Mesenchymal stem cell (in vitro differentiated cells and primary cell): Measurements from ENCODE around the gene SP110.
A peak's percentile ranks its signal among the peaks of the same experiment; 100 is the strongest.

Source experiments
- DNase-seq: peaks from one replicate; pipeline ENCODE4 v3.0.0-alpha.2; 2013
- H2AFZ ChIP-seq: one replicate; pipeline ENCODE4 v1.6.1; 2013; ENCODE audit warnings: low read depth, mild to moderate bottlenecking, control low read depth, inconsistent platforms, low read length, moderate library complexity
- H2AK5ac ChIP-seq: 2 replicates; pipeline ENCODE4 v1.6.1; 2013; ENCODE audit warnings: low read length, moderate library complexity, mild to moderate bottlenecking, inconsistent platforms; ENCODE audit not compliant: severe bottlenecking
- H2BK120ac ChIP-seq: one replicate; pipeline ENCODE4 v1.6.1; 2013; ENCODE audit warnings: low read depth, mild to moderate bottlenecking, inconsistent platforms, low read length, moderate library complexity
- H2BK12ac ChIP-seq, 2 experiments: one replicate each; pipeline ENCODE4 v1.6.1; 2013; ENCODE audit warnings: inconsistent platforms in 2 of 2, low read length in 2 of 2, mild to moderate bottlenecking in 2 of 2, moderate library complexity in 2 of 2, control low read depth in 1 of 2
- H2BK15ac ChIP-seq: one replicate; pipeline ENCODE4 v1.6.1; 2013; ENCODE audit warnings: mild to moderate bottlenecking, low read depth, inconsistent platforms; ENCODE audit not compliant: poor library complexity, severe bottlenecking
- H2BK5ac ChIP-seq: 2 replicates; pipeline ENCODE4 v1.6.1; 2013; ENCODE audit warnings: low read depth, mild to moderate bottlenecking, low read length, control low read depth, inconsistent platforms; ENCODE audit not compliant: poor library complexity, severe bottlenecking
- H3K14ac ChIP-seq, 2 experiments: one replicate each; pipeline ENCODE4 v1.6.1; 2013; ENCODE audit warnings: inconsistent platforms in 2 of 2, low read length in 2 of 2, control low read depth in 1 of 2, mild to moderate bottlenecking in 1 of 2, moderate library complexity in 1 of 2
- H3K18ac ChIP-seq, 2 experiments: one replicate each; pipeline ENCODE4 v1.6.1; 2013; ENCODE audit warnings: inconsistent platforms in 2 of 2, low read length in 2 of 2, control low read depth in 1 of 2, low read depth in 1 of 2, mild to moderate bottlenecking in 1 of 2
- H3K23ac ChIP-seq, 2 experiments: one replicate each; pipeline ENCODE4 v1.6.1; 2013; ENCODE audit warnings: inconsistent platforms in 2 of 2, low read length in 2 of 2, mild to moderate bottlenecking in 2 of 2, moderate library complexity in 2 of 2, control low read depth in 1 of 2
- H3K27ac ChIP-seq: 2 replicates; pipeline ENCODE4 v1.5.1; 2013; ENCODE audit warnings: mild to moderate bottlenecking, moderate library complexity, low read length, control low read depth, inconsistent platforms; ENCODE audit not compliant: poor library complexity, severe bottlenecking
- H3K27me3 ChIP-seq, 2 experiments: 2 replicates each; pipeline versions ENCODE4 v1.6.1 to v1.7.0; 2013; ENCODE audit warnings: low read length in 2 of 2, mild to moderate bottlenecking in 2 of 2, moderate library complexity in 2 of 2, control low read depth in 1 of 2, inconsistent platforms in 1 of 2; ENCODE audit not compliant: control insufficient read depth in 1 of 2, insufficient read depth in 1 of 2
- H3K36me3 ChIP-seq, 2 experiments: 2 replicates each; pipeline versions ENCODE4 v1.6.1 to v1.7.0; 2013; ENCODE audit warnings: low read length in 2 of 2, control low read depth in 1 of 2, inconsistent platforms in 1 of 2, low read depth in 1 of 2, mild to moderate bottlenecking in 1 of 2; ENCODE audit not compliant: insufficient read depth in 2 of 2, control insufficient read depth in 1 of 2
- H3K4ac ChIP-seq, 2 experiments: one replicate each; pipeline ENCODE4 v1.6.1; 2013; ENCODE audit warnings: inconsistent platforms in 2 of 2, low read length in 2 of 2, mild to moderate bottlenecking in 2 of 2, moderate library complexity in 2 of 2, control low read depth in 1 of 2, low read depth in 1 of 2
- H3K4me1 ChIP-seq: 2 replicates; pipeline ENCODE4 v1.6.1; 2013; ENCODE audit warnings: low read depth, low read length, control low read depth; ENCODE audit not compliant: control insufficient read depth, insufficient read depth
- H3K4me2 ChIP-seq: 2 replicates; pipeline ENCODE4 v1.6.1; 2013; ENCODE audit warnings: low read length, mild to moderate bottlenecking, inconsistent platforms; ENCODE audit not compliant: poor library complexity, severe bottlenecking
- H3K4me3 ChIP-seq, 2 experiments: 2 replicates each; pipeline versions ENCODE4 v1.5.1 to v1.7.0; 2013; ENCODE audit warnings: low read length in 2 of 2, mild to moderate bottlenecking in 2 of 2, control low read depth in 1 of 2, low read depth in 1 of 2; ENCODE audit not compliant: insufficient read depth in 1 of 2
- H3K79me1 ChIP-seq: replicated peaks from 2 replicates; pipeline ENCODE4 v1.6.1; 2013; ENCODE audit warnings: mild to moderate bottlenecking, control low read depth, low read length, inconsistent platforms; ENCODE audit not compliant: poor library complexity, severe bottlenecking
- H3K9ac ChIP-seq: 2 replicates; pipeline ENCODE4 v1.7.0; 2013; ENCODE audit warnings: mild to moderate bottlenecking, low read length, moderate library complexity
- H3K9me3 ChIP-seq: 2 replicates; pipeline ENCODE4 v1.7.0; 2013; ENCODE audit warnings: mild to moderate bottlenecking, low read length; ENCODE audit not compliant: control insufficient read depth
- H4K8ac ChIP-seq: one replicate; pipeline ENCODE4 v1.6.1; 2013; ENCODE audit warnings: inconsistent platforms, mild to moderate bottlenecking, low read length, moderate library complexity
- H4K91ac ChIP-seq: one replicate; pipeline ENCODE4 v1.6.1; 2013; ENCODE audit warnings: mild to moderate bottlenecking, low read length, inconsistent platforms
- WGBS: methylation state at CpG from one replicate; pipeline ENCODE4 v1.1.7; 2013; ENCODE audit warnings: mixed read lengths; 5-methylcytosine and 5-hydroxymethylcytosine counted together

The SP110 gene

DNA sequence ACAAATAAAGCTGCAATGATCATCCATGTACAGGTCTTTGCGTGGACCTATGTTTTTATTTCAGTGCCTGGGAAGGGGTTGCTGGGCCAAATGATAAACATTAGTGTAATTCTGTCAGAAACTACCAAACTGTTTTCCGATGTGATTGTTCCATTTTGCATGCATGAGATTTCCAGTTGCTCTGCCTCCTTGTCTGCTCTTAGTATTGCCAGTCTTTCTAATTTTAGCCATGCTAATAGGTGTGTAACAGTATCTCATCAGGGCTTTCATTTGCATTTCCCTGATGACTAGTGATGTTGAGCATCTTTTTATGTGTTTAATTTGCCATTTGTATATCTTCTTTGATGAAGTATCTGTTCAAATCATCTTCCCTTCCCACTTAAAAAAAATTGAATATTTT, 67.5 kb downstream of the SP110 start:
- no peak overlapping the region for H2AFZ ChIP-seq
- no peak overlapping the region for H3K23ac ChIP-seq
- no peak for DNase-seq
- no peak overlapping the region for H4K91ac ChIP-seq
- no peak overlapping the region for H3K4me3 ChIP-seq
- H2AK5ac ChIP-seq: no peak overlapping the region
- WGBS: 97% methylated on average over 2 of the region's 2 CpGs
- no peak overlapping the region for H4K8ac ChIP-seq
- H2BK15ac ChIP-seq: no peak overlapping the region
- no peak overlapping the region for H3K27ac ChIP-seq
- no peak overlapping the region for H3K4ac ChIP-seq
- H3K4me1 ChIP-seq: peaks cover 3% of the 10 kb centered on the region
- no peak overlapping the region for H2BK12ac ChIP-seq
- no peak overlapping the region for H3K18ac ChIP-seq
- no peak overlapping the region for H3K9ac ChIP-seq
- no peak overlapping the region for H2BK120ac ChIP-seq
- H3K14ac ChIP-seq: no peak overlapping the region
- H3K79me1 ChIP-seq: no peaks in the 10 kb centered on the region
- H2BK5ac ChIP-seq: no peak overlapping the region
- H3K27me3 ChIP-seq: no peaks in the 10 kb centered on the region
- H3K9me3 ChIP-seq: peaks cover 7% of the 10 kb centered on the region
- H3K36me3 ChIP-seq: no peaks in the 10 kb centered on the region
- no peak overlapping the region for H3K4me2 ChIP-seq

DNA sequence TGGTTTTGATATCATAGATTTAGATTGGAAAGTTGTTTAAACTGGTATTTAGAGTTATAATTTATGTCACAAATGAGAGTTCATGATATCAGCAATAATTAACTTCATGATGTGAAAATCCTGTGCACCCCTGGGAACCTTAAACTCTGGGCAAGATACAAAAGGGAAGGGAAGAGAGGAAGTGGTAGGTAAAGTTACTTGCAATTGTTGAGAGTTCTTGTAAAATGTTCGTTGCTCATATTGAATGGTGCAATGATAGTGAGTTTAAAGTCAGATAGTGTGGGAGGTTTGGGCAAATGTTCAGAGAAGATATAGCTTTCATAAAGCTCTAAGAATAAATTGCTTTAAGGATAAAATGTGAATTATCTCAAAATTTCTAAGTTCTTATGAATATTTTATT, 75.4 kb downstream of the SP110 start:
- WGBS: 83% methylated on average over 1 of the region's 1 CpG
- Histone ChIP-seq H3K4me1 (no peaks in the 10 kb centered on the region), H4K91ac (no peak overlapping the region), H3K79me1 (no peaks in the 10 kb centered on the region), H3K27ac (no peak overlapping the region), H2BK120ac (no peak overlapping the region), H2AK5ac (no peak overlapping the region), H2AFZ (no peak overlapping the region), H2BK5ac (no peak overlapping the region), H3K14ac (no peak overlapping the region), H3K18ac (no peak overlapping the region), H3K23ac (no peak overlapping the region), H4K8ac (no peak overlapping the region), H3K9me3 (peaks cover 7% of the 10 kb centered on the region), H3K4me2 (no peak overlapping the region), H2BK15ac (no peak overlapping the region), H3K9ac (no peak overlapping the region), H3K27me3 (no peaks in the 10 kb centered on the region), H3K36me3 (no peaks in the 10 kb centered on the region), H3K4me3 (no peak overlapping the region), H2BK12ac (no peak overlapping the region), H3K4ac (no peak overlapping the region)
- DNase-seq: no peak

DNA sequence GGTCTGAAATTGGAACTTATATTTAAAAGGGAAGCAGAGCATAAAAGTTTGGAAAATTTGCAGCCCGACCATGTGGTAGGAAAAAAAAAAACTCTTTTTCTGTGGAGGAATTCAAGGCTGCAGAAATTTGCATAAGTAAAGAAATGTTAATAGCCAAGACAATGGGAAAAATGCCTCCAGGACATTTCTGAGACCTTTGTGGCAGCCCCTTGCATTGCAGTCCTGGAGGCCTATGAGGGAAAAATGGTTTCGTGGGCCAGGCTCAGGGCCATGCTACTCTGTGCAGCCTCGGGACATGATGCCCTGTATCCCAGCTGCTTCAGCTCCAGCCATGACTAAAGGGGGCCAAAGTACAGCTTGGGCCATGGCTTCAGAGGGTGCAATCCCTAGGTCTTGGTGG, 79.1 kb downstream of the SP110 start:
- Histone ChIP-seq H4K8ac (no peak overlapping the region), H3K9me3 (peaks cover 7% of the 10 kb centered on the region), H3K4ac (no peak overlapping the region), H2BK15ac (no peak overlapping the region), H3K14ac (peak overlapping the region in 1 of 2 experiments; percentile 56), H3K4me2 (no peak overlapping the region), H2AFZ (no peak overlapping the region), H3K79me1 (no peaks in the 10 kb centered on the region), H3K23ac (no peak overlapping the region), H4K91ac (no peak overlapping the region), H3K4me1 (no peaks in the 10 kb centered on the region), H3K4me3 (no peak overlapping the region), H2BK5ac (no peak overlapping the region), H3K27me3 (no peaks in the 10 kb centered on the region), H2BK12ac (no peak overlapping the region), H3K18ac (no peak overlapping the region), H2BK120ac (no peak overlapping the region), H3K27ac (no peak overlapping the region), H3K36me3 (no peaks in the 10 kb centered on the region), H3K9ac (no peak overlapping the region), H2AK5ac (no peak overlapping the region)
- no peak for DNase-seq
- WGBS: 70% methylated on average over 3 of the region's 3 CpGs

DNA sequence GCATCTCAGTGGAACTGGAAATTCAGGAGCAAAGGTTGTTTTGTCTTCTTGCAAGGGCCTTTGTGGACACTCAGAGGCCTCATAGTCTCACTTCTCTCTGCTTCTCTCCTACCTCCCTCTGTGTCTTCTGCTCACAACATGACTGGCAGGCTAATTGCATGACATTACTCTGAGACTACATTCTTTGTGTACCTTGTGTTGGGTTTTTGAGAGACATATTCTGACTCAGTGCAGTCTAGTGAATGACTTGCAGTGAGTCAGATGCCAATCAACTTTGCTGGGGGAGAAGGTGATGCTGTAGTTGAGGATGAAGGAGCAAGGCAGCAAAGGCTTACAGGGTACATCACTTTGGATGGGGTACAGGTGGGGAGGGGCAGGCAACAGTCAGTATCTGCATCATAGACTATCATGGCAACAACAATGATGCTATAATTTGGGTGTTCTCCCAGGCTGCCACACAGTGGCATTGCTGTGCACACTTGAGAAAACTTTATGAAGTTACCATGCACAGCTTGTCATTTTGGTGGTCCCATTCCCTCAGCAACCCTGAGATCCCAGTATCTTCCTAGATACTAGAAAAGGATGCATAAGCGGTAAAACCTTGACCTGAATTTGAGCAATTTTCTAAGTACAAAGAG, 81.8 kb downstream of the SP110 start:
- H2BK15ac ChIP-seq: no peak overlapping the region
- WGBS: no CpG with 5 or more reads among the region's 1 CpG
- H3K27me3 ChIP-seq: no peaks in the 10 kb centered on the region
- H3K9me3 ChIP-seq: peaks cover 18% of the 10 kb centered on the region
- H4K91ac ChIP-seq: no peak overlapping the region
- no peak overlapping the region for H3K4me2 ChIP-seq
- H2BK120ac ChIP-seq: no peak overlapping the region
- H4K8ac ChIP-seq: no peak overlapping the region
- H2BK12ac ChIP-seq: no peak overlapping the region
- no peak overlapping the region for H3K14ac ChIP-seq
- H2BK5ac ChIP-seq: no peak overlapping the region
- no peak overlapping the region for H3K18ac ChIP-seq
- no peak overlapping the region for H3K4ac ChIP-seq
- no peaks in the 10 kb centered on the region for H3K36me3 ChIP-seq
- H3K9ac ChIP-seq: no peak overlapping the region
- H3K27ac ChIP-seq: no peak overlapping the region
- no peaks in the 10 kb centered on the region for H3K4me1 ChIP-seq
- H2AFZ ChIP-seq: no peak overlapping the region
- no peak overlapping the region for H3K4me3 ChIP-seq
- no peak overlapping the region for H2AK5ac ChIP-seq
- DNase-seq: no peak
- H3K23ac ChIP-seq: no peak overlapping the region
- H3K79me1 ChIP-seq: no peaks in the 10 kb centered on the region
